Type B pancreatic cell (in vitro differentiated cells): Measurements from ENCODE around the gene IPO13. TPM values are rescaled to one million over a fixed set of nuclear protein-coding genes. Genes with fewer than 3 reads are reported as not detected.

ENCODE experiments used
- DNase-seq: peaks from one replicate; pipeline ENCODE4 v3.0.0; 2021; ENCODE audit warnings: mixed read lengths; ENCODE audit not compliant: unreplicated experiment; ENCODE audit errors: extremely low spot score
- H3K27ac Mint-ChIP-seq: 2 replicates; pipeline ENCODE4 v1.8.0; 2021; ENCODE audit warnings: mild to moderate bottlenecking, mixed read lengths
- H3K27me3 Mint-ChIP-seq: 2 replicates; pipeline ENCODE4 v1.8.0; 2021; ENCODE audit warnings: mixed read lengths
- H3K36me3 Mint-ChIP-seq: 2 replicates; pipeline ENCODE4 v1.8.0; 2021; ENCODE audit warnings: mixed read lengths
- H3K4me1 Mint-ChIP-seq: one replicate; pipeline ENCODE4 v1.8.0; 2021; ENCODE audit warnings: mixed read lengths; ENCODE audit not compliant: unreplicated experiment
- H3K4me3 Mint-ChIP-seq: 2 replicates; pipeline ENCODE4 v1.8.0; 2021; ENCODE audit warnings: mild to moderate bottlenecking, mixed read lengths
- H3K9me3 Mint-ChIP-seq: 2 replicates; pipeline ENCODE4 v1.8.0; 2021; ENCODE audit warnings: mixed read lengths
- total RNA-seq: library from RNA; stranded (reverse); gene quantifications from 2 replicates; pipeline ENCODE4 v1.2.1, GENCODE V29; 2021; ENCODE audit warnings: low replicate concordance
- TF ChIP-seq, protein P1 (sequence below): fragments of 200-600 bp; sonication (generic); conservative IDR thresholded peaks from 2 replicates; pipeline ENCODE4 v1.5.0; 2021; ENCODE audit warnings: antibody characterized with exemption, mild to moderate bottlenecking

Gene IPO13
- total RNA-seq, 1 donor from 2014 or later = 39.4 TPM

- peaks cover 6% of the 10 kb centered on the region for H3K27me3 Mint-ChIP-seq
- H3K27ac Mint-ChIP-seq = no peak overlapping the region
- H3K36me3 Mint-ChIP-seq = no peaks in the 10 kb centered on the region
- H3K4me1 Mint-ChIP-seq = peaks cover 20% of the 10 kb centered on the region
- TF ChIP-seq, protein P1, sequence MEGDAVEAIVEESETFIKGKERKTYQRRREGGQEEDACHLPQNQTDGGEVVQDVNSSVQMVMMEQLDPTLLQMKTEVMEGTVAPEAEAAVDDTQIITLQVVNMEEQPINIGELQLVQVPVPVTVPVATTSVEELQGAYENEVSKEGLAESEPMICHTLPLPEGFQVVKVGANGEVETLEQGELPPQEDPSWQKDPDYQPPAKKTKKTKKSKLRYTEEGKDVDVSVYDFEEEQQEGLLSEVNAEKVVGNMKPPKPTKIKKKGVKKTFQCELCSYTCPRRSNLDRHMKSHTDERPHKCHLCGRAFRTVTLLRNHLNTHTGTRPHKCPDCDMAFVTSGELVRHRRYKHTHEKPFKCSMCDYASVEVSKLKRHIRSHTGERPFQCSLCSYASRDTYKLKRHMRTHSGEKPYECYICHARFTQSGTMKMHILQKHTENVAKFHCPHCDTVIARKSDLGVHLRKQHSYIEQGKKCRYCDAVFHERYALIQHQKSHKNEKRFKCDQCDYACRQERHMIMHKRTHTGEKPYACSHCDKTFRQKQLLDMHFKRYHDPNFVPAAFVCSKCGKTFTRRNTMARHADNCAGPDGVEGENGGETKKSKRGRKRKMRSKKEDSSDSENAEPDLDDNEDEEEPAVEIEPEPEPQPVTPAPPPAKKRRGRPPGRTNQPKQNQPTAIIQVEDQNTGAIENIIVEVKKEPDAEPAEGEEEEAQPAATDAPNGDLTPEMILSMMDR = no peak
- no peaks in the 10 kb centered on the region for H3K9me3 Mint-ChIP-seq
- no peak for DNase-seq
- H3K4me3 Mint-ChIP-seq = no peak overlapping the region
These were observed 34.1 kb upstream of the IPO13 start for GRCh38 chr1:43912607-43913006.

DNA sequence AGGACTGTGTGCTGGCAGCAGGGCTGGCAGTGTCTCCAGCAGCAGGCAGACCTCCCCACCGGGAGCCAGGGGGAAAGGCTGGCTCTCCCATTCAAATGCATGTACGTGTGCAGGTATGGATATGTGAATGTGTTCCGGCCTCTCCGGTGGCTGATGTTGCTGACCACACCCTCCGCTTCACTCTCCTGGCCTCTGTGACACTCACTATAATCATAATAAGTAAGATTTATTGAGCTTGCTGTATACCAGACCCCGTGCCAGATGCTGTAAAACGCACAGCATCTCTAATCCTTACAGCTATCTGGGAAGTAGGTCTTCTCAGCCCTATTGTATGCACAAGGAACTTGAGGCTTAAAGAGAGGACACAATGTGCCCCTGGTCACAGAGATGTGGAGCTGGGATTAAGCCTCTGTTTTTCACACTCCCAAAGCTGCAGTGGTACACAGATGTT, 33.7 kb upstream of the IPO13 start:
- DNase-seq = no peak
- Mint-ChIP-seq H3K36me3 (no peaks in the 10 kb centered on the region), H3K4me1 (peaks cover 20% of the 10 kb centered on the region), H3K4me3 (no peak overlapping the region), H3K9me3 (no peaks in the 10 kb centered on the region), H3K27me3 (peaks cover 5% of the 10 kb centered on the region), H3K27ac (no peak overlapping the region)
- TF ChIP-seq, protein P1 = no peak

- Mint-ChIP-seq H3K9me3 (no peaks in the 10 kb centered on the region), H3K4me1 (peaks cover 20% of the 10 kb centered on the region), H3K27ac (no peak overlapping the region), H3K36me3 (no peaks in the 10 kb centered on the region), H3K4me3 (no peak overlapping the region), H3K27me3 (peaks cover 1% of the 10 kb centered on the region)
- TF ChIP-seq, protein P1 = no peak
- no peak for DNase-seq
These were observed 32.9 kb upstream of the IPO13 start for GRCh38 chr1:43913666-43914360.

GRCh38 chr1:43914576-43915525, 31.9 kb upstream of the IPO13 start:
- no peak for DNase-seq
- TF ChIP-seq, protein P1 = no peak
- Mint-ChIP-seq H3K36me3 (no peaks in the 10 kb centered on the region), H3K27ac (no peak overlapping the region), H3K9me3 (no peaks in the 10 kb centered on the region), H3K4me3 (no peak overlapping the region), H3K4me1 (peaks cover 20% of the 10 kb centered on the region), H3K27me3 (no peaks in the 10 kb centered on the region)

DNA sequence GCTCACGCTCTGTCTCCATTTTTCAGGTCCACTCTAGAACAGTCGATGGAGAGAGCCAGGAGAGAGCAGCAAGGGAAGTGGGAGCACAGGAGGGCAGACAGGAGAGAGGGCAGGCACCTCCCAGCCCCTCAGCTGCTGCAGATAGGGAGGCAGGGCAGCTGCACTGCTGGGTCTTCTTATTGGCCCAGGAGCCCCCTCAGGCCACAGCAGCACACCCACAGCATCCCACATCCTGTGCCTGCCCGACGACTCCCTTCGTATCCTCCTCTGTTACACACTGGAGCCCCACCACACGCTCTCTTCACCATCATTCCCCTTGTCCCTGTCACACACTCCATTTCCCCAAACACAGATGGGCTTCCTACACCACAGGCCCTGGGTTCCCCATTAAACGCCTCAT, 26.8 kb upstream of the IPO13 start:
- H3K36me3 Mint-ChIP-seq = peaks cover 6% of the 10 kb centered on the region
- no peak for DNase-seq
- H3K4me1 Mint-ChIP-seq = no peaks in the 10 kb centered on the region
- H3K27ac Mint-ChIP-seq = no peak overlapping the region
- H3K9me3 Mint-ChIP-seq = no peaks in the 10 kb centered on the region
- peaks cover 3% of the 10 kb centered on the region for H3K27me3 Mint-ChIP-seq
- TF ChIP-seq, protein P1 = no peak
- no peak overlapping the region for H3K4me3 Mint-ChIP-seq
